ENCODE data around the gene ARFGEF3.

GRCh38 chr6:138160329-138161087 is 1.2 kb upstream of the ARFGEF3 start:
- TF ChIP-seq, protein P1, sequence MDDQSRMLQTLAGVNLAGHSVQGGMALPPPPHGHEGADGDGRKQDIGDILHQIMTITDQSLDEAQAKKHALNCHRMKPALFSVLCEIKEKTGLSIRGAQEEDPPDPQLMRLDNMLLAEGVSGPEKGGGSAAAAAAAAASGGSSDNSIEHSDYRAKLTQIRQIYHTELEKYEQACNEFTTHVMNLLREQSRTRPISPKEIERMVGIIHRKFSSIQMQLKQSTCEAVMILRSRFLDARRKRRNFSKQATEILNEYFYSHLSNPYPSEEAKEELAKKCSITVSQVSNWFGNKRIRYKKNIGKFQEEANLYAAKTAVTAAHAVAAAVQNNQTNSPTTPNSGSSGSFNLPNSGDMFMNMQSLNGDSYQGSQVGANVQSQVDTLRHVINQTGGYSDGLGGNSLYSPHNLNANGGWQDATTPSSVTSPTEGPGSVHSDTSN (CRISPR knock-in tag; IDR thresholded peaks at IDR 0.05) = no peak
- TF ChIP-seq KLF9 (tag by site-specific recombination; IDR thresholded peaks at IDR 0.05; ENCODE audit: low read depth) (no peak), ZNF202 (tag by site-specific recombination; IDR thresholded peaks at IDR 0.05; ENCODE audit: borderline replicate concordance) (no peak), ZNF777 (tag by site-specific recombination; IDR thresholded peaks at IDR 0.05; ENCODE audit: borderline replicate concordance) (no peak)
- TF ChIP-seq, protein P2, sequence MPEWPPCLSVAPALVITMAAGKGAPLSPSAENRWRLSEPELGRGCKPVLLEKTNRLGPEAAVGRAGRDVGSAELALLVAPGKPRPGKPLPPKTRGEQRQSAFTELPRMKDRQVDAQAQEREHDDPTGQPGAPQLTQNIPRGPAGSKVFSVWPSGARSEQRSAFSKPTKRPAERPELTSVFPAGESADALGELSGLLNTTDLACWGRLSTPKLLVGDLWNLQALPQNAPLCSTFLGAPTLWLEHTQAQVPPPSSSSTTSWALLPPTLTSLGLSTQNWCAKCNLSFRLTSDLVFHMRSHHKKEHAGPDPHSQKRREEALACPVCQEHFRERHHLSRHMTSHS (tag by site-specific recombination; IDR thresholded peaks at IDR 0.05) = no peak
- TF ChIP-seq, protein P3, sequence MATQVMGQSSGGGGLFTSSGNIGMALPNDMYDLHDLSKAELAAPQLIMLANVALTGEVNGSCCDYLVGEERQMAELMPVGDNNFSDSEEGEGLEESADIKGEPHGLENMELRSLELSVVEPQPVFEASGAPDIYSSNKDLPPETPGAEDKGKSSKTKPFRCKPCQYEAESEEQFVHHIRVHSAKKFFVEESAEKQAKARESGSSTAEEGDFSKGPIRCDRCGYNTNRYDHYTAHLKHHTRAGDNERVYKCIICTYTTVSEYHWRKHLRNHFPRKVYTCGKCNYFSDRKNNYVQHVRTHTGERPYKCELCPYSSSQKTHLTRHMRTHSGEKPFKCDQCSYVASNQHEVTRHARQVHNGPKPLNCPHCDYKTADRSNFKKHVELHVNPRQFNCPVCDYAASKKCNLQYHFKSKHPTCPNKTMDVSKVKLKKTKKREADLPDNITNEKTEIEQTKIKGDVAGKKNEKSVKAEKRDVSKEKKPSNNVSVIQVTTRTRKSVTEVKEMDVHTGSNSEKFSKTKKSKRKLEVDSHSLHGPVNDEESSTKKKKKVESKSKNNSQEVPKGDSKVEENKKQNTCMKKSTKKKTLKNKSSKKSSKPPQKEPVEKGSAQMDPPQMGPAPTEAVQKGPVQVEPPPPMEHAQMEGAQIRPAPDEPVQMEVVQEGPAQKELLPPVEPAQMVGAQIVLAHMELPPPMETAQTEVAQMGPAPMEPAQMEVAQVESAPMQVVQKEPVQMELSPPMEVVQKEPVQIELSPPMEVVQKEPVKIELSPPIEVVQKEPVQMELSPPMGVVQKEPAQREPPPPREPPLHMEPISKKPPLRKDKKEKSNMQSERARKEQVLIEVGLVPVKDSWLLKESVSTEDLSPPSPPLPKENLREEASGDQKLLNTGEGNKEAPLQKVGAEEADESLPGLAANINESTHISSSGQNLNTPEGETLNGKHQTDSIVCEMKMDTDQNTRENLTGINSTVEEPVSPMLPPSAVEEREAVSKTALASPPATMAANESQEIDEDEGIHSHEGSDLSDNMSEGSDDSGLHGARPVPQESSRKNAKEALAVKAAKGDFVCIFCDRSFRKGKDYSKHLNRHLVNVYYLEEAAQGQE (tag by site-specific recombination; IDR thresholded peaks at IDR 0.05) = no peak
